Fibroblast of villous mesenchyme (primary cell): ENCODE measurements around the gene GJD3. TPM values are rescaled to one million over a fixed set of nuclear protein-coding genes. Genes with fewer than 3 reads are reported as not detected.

ENCODE experiments used
- DNase-seq: peaks from one replicate; pipeline ENCODE4 v3.0.0-alpha.2; 2010; ENCODE audit warnings: low read depth
- H3K4me3 ChIP-seq: 2 replicates; pipeline ENCODE4 v1.5.1; 2011; ENCODE audit warnings: low read depth, mild to moderate bottlenecking, low read length
- CTCF ChIP-seq: IDR thresholded peaks from 2 replicates; pipeline ENCODE4 v1.5.1; 2012; ENCODE audit warnings: low read depth, mild to moderate bottlenecking, low read length; ENCODE audit not compliant: insufficient read depth
- total RNA-seq: library from RNA; depleted of rRNA; stranded (reverse); fragments of >200 nt; gene quantifications from 2 replicates; pipeline ENCODE4 v1.2.3, GENCODE V29; 2012

GJD3 gene
- total RNA-seq, 1 donor: 2.2 TPM

DNA sequence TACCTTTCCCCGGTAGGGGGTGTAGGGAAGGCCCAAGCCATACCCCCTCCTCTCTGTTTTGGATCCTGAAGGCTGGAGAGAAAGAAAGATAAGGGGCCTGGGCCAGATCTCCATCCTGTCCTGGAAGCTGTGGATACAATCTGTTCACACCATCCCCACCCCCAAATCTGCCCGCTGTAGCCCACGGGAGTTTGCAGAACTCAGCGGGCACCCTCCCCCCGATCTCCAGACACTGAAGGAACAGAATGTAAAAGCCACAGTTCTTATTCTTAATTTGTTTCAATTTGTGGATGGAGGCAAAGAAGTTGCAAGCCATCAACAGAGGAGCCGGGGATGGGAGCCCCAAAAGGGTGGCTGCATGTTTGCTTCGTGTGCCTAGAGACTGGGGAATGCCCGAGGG, 27.2 kb downstream of the GJD3 start:
- H3K4me3 ChIP-seq: no peak overlapping the region
- TF ChIP-seq CTCF: no peak
- DNase-seq: no peak

- DNase-seq: no peak
- H3K4me3 ChIP-seq: no peak overlapping the region
- no peak for TF ChIP-seq CTCF
Observed at GRCh38 chr17:40335620-40336019, 28.9 kb downstream of the GJD3 start.

- H3K4me3 ChIP-seq: no peak overlapping the region
- no peak for DNase-seq
- TF ChIP-seq CTCF: no peak
Observed at GRCh38 chr17:40333781-40334448, 30.6 kb downstream of the GJD3 start.

- peak; percentile 52 for DNase-seq
- H3K4me3 ChIP-seq: no peak overlapping the region
Observed at GRCh38 chr17:40331743-40332641, 32.5 kb downstream of the GJD3 start.

DNA sequence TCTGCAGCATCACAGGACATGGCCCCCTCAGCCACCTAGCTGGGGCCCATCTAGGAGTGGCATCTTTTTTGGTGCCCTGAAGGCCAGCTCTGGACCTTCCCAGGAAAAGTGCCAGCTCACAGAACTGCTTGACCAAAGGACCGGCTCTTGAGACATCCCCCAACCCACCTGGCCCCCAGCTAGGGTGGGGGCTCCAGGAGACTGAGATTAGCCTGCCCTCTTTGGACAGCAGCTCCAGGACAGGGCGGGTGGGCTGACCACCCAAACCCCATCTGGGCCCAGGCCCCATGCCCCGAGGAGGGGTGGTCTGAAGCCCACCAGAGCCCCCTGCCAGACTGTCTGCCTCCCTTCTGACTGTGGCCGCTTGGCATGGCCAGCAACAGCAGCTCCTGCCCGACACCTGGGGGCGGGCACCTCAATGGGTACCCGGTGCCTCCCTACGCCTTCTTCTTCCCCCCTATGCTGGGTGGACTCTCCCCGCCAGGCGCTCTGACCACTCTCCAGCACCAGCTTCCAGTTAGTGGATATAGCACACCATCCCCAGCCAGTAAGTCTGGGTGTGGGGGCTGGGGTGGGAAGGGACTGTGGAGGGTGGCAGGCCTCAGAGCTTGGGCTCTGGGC, 33.6 kb downstream of the GJD3 start:
- no peak overlapping the region for H3K4me3 ChIP-seq
- no peak for TF ChIP-seq CTCF
- DNase-seq: no peak

More at GRCh38 chr17:40331743-40332641, 32.5 kb downstream of the GJD3 start:
- TF ChIP-seq CTCF: no peak

GRCh38 chr17:40329839-40330794, 34.4 kb downstream of the GJD3 start:
- no peak overlapping the region for H3K4me3 ChIP-seq
- TF ChIP-seq CTCF: no peak
- no peak for DNase-seq
